ENCODE results near the gene PPP2R2B.

Gene PPP2R2B

GRCh38 chr5:146660376-146660960, 218.1 kb downstream of the PPP2R2B start:
- Mint-ChIP-seq H3K4me3 (no peak overlapping the region), H3K27ac (no peak overlapping the region), H3K9me3 (no peaks in the 10 kb centered on the region), H3K4me1 (ENCODE audit: low read depth) (no peaks in the 10 kb centered on the region), H3K27me3 (no peaks in the 10 kb centered on the region), H3K36me3 (ENCODE audit: low read depth) (no peaks in the 10 kb centered on the region)
- intact Hi-C loops (cut with micrococcal nuclease), result no loop called here

GRCh38 chr5:146659961-146660360, 218.6 kb downstream of the PPP2R2B start:
- Mint-ChIP-seq H3K27me3 (no peaks in the 10 kb centered on the region), H3K4me3 (no peak overlapping the region), H3K9me3 (no peaks in the 10 kb centered on the region), H3K27ac (no peak overlapping the region), H3K36me3 (ENCODE audit: low read depth) (no peaks in the 10 kb centered on the region), H3K4me1 (ENCODE audit: low read depth) (no peaks in the 10 kb centered on the region)
- intact Hi-C loops (cut with micrococcal nuclease), result no loop called here

GRCh38 chr5:146656703-146657102, 221.9 kb downstream of the PPP2R2B start:
- Mint-ChIP-seq H3K4me1 (ENCODE audit: low read depth) (no peaks in the 10 kb centered on the region), H3K4me3 (no peak overlapping the region), H3K27ac (no peak overlapping the region), H3K27me3 (no peaks in the 10 kb centered on the region), H3K9me3 (no peaks in the 10 kb centered on the region), H3K36me3 (ENCODE audit: low read depth) (no peaks in the 10 kb centered on the region)
- intact Hi-C loops (cut with micrococcal nuclease), result no loop called here

GRCh38 chr5:146653560-146653959, 225.0 kb downstream of the PPP2R2B start:
- H3K36me3 Mint-ChIP-seq (ENCODE audit: low read depth), result no peaks in the 10 kb centered on the region
- H3K9me3 Mint-ChIP-seq, result no peaks in the 10 kb centered on the region
- H3K4me1 Mint-ChIP-seq (ENCODE audit: low read depth), result no peaks in the 10 kb centered on the region
- no peaks in the 10 kb centered on the region for H3K27me3 Mint-ChIP-seq
- H3K27ac Mint-ChIP-seq, result no peak overlapping the region
- H3K4me3 Mint-ChIP-seq, result no peak overlapping the region
- intact Hi-C loops (cut with micrococcal nuclease), result no loop called here

- no peak overlapping the region for H3K4me3 Mint-ChIP-seq
- H3K27me3 Mint-ChIP-seq, result no peaks in the 10 kb centered on the region
- intact Hi-C loops (cut with micrococcal nuclease), result no loop called here
- no peaks in the 10 kb centered on the region for H3K4me1 Mint-ChIP-seq (ENCODE audit: low read depth)
- H3K27ac Mint-ChIP-seq, result no peak overlapping the region
- no peaks in the 10 kb centered on the region for H3K36me3 Mint-ChIP-seq (ENCODE audit: low read depth)
- H3K9me3 Mint-ChIP-seq, result no peaks in the 10 kb centered on the region
These were observed 226.0 kb downstream of the PPP2R2B start for GRCh38 chr5:146652547-146652946.

- no peak overlapping the region for H3K4me3 Mint-ChIP-seq
- no peaks in the 10 kb centered on the region for H3K9me3 Mint-ChIP-seq
- no peaks in the 10 kb centered on the region for H3K27me3 Mint-ChIP-seq
- H3K36me3 Mint-ChIP-seq (ENCODE audit: low read depth), result no peaks in the 10 kb centered on the region
- H3K4me1 Mint-ChIP-seq (ENCODE audit: low read depth), result no peaks in the 10 kb centered on the region
- H3K27ac Mint-ChIP-seq, result no peak overlapping the region
- intact Hi-C loops (cut with micrococcal nuclease), result no loop called here
These were observed 230.8 kb downstream of the PPP2R2B start for GRCh38 chr5:146647656-146648199.

- Mint-ChIP-seq H3K4me1 (ENCODE audit: low read depth) (no peaks in the 10 kb centered on the region), H3K27ac (no peak overlapping the region), H3K9me3 (no peaks in the 10 kb centered on the region), H3K27me3 (no peaks in the 10 kb centered on the region), H3K36me3 (ENCODE audit: low read depth) (no peaks in the 10 kb centered on the region), H3K4me3 (no peak overlapping the region)
- intact Hi-C loops (cut with micrococcal nuclease), result no loop called here
These were observed 232.1 kb downstream of the PPP2R2B start for GRCh38 chr5:146646441-146646840.

- Mint-ChIP-seq H3K27me3 (no peaks in the 10 kb centered on the region), H3K4me3 (no peak overlapping the region), H3K36me3 (ENCODE audit: low read depth) (no peaks in the 10 kb centered on the region), H3K4me1 (ENCODE audit: low read depth) (no peaks in the 10 kb centered on the region), H3K9me3 (no peaks in the 10 kb centered on the region), H3K27ac (no peak overlapping the region)
- intact Hi-C loops (cut with micrococcal nuclease), result no loop called here
These were observed 233.2 kb downstream of the PPP2R2B start for GRCh38 chr5:146645342-146645741.

- H3K36me3 Mint-ChIP-seq (ENCODE audit: low read depth), result no peaks in the 10 kb centered on the region
- no peaks in the 10 kb centered on the region for H3K9me3 Mint-ChIP-seq
- H3K4me1 Mint-ChIP-seq (ENCODE audit: low read depth), result no peaks in the 10 kb centered on the region
- no peak overlapping the region for H3K4me3 Mint-ChIP-seq
- H3K27ac Mint-ChIP-seq, result no peak overlapping the region
- intact Hi-C loops (cut with micrococcal nuclease), result no loop called here
- no peaks in the 10 kb centered on the region for H3K27me3 Mint-ChIP-seq
These were observed 233.7 kb downstream of the PPP2R2B start for GRCh38 chr5:146644831-146645230.

GRCh38 chr5:146643776-146644175, 234.8 kb downstream of the PPP2R2B start:
- no peaks in the 10 kb centered on the region for H3K4me1 Mint-ChIP-seq (ENCODE audit: low read depth)
- no peaks in the 10 kb centered on the region for H3K27me3 Mint-ChIP-seq
- no peaks in the 10 kb centered on the region for H3K9me3 Mint-ChIP-seq
- no peak overlapping the region for H3K27ac Mint-ChIP-seq
- no peaks in the 10 kb centered on the region for H3K36me3 Mint-ChIP-seq (ENCODE audit: low read depth)
- no peak overlapping the region for H3K4me3 Mint-ChIP-seq
- intact Hi-C loops (cut with micrococcal nuclease), result no loop called here

- Mint-ChIP-seq H3K4me1 (ENCODE audit: low read depth) (no peaks in the 10 kb centered on the region), H3K4me3 (no peak overlapping the region), H3K9me3 (no peaks in the 10 kb centered on the region), H3K36me3 (ENCODE audit: low read depth) (no peaks in the 10 kb centered on the region), H3K27ac (no peak overlapping the region), H3K27me3 (no peaks in the 10 kb centered on the region)
- intact Hi-C loops (cut with micrococcal nuclease), result no loop called here
These were observed 236.1 kb downstream of the PPP2R2B start for GRCh38 chr5:146642410-146642809.

GRCh38 chr5:146641941-146642340, 236.6 kb downstream of the PPP2R2B start:
- Mint-ChIP-seq H3K9me3 (no peaks in the 10 kb centered on the region), H3K27ac (no peak overlapping the region), H3K4me1 (ENCODE audit: low read depth) (no peaks in the 10 kb centered on the region), H3K27me3 (no peaks in the 10 kb centered on the region), H3K36me3 (ENCODE audit: low read depth) (no peaks in the 10 kb centered on the region), H3K4me3 (no peak overlapping the region)
- intact Hi-C loops (cut with micrococcal nuclease), result no loop called here

- Mint-ChIP-seq H3K27me3 (no peaks in the 10 kb centered on the region), H3K4me1 (ENCODE audit: low read depth) (no peaks in the 10 kb centered on the region), H3K36me3 (ENCODE audit: low read depth) (no peaks in the 10 kb centered on the region), H3K4me3 (no peak overlapping the region), H3K9me3 (no peaks in the 10 kb centered on the region), H3K27ac (no peak overlapping the region)
- intact Hi-C loops (cut with micrococcal nuclease), result no loop called here
These were observed 238.2 kb downstream of the PPP2R2B start for GRCh38 chr5:146640285-146640896.

GRCh38 chr5:146635443-146635842, 243.1 kb downstream of the PPP2R2B start:
- Mint-ChIP-seq H3K4me3 (no peak overlapping the region), H3K4me1 (ENCODE audit: low read depth) (no peaks in the 10 kb centered on the region), H3K36me3 (ENCODE audit: low read depth) (no peaks in the 10 kb centered on the region), H3K27me3 (no peaks in the 10 kb centered on the region), H3K27ac (no peak overlapping the region), H3K9me3 (no peaks in the 10 kb centered on the region)
- intact Hi-C loops (cut with micrococcal nuclease), result no loop called here

GRCh38 chr5:146633323-146633764, 245.2 kb downstream of the PPP2R2B start:
- no peaks in the 10 kb centered on the region for H3K9me3 Mint-ChIP-seq
- no peaks in the 10 kb centered on the region for H3K4me1 Mint-ChIP-seq (ENCODE audit: low read depth)
- intact Hi-C loops (cut with micrococcal nuclease), result no loop called here
- no peak overlapping the region for H3K27ac Mint-ChIP-seq
- no peaks in the 10 kb centered on the region for H3K36me3 Mint-ChIP-seq (ENCODE audit: low read depth)
- H3K27me3 Mint-ChIP-seq, result no peaks in the 10 kb centered on the region
- H3K4me3 Mint-ChIP-seq, result no peak overlapping the region

All from dendritic cell treated with granulocyte-macrophage colony-stimulating factor and Interleukin-4, amounts not matched to agents 40 ng/mL and 50 ng/mL, for 4 days (primary cell).